HepG2 (cell line): ENCODE data around the gene MED25. TPM values are rescaled to one million over a fixed set of nuclear protein-coding genes. Genes with fewer than 3 reads are reported as not detected.

ENCODE experiments used
- ELF4 ChIP-seq: sonication (generic); formaldehyde crosslinking; IDR thresholded peaks from 2 replicates; pipeline ENCODE4 v1.5.0; 2020; ENCODE audit warnings: missing genetic modification reagents, mild to moderate bottlenecking, moderate library complexity, borderline replicate concordance
- HMG20B ChIP-seq: conservative IDR thresholded peaks from 2 replicates; pipeline ENCODE4 v1.6.1; 2016; ENCODE audit warnings: missing genetic modification reagents, missing compliant biosample characterization
- HNF4A ChIP-seq: sonication (generic); formaldehyde crosslinking; IDR thresholded peaks from 2 replicates; pipeline ENCODE4 v1.4.0; 2020; ENCODE audit warnings: missing genetic modification reagents
- MAF1 ChIP-seq: sonication (generic); formaldehyde crosslinking; IDR thresholded peaks from 2 replicates; pipeline ENCODE4 v1.5.0; 2020; ENCODE audit warnings: missing genetic modification reagents, borderline replicate concordance
- RFXANK ChIP-seq: IDR thresholded peaks from 2 replicates; pipeline ENCODE4 v1.6.1; 2016
- SALL1 ChIP-seq: sonication (generic); formaldehyde crosslinking; IDR thresholded peaks from 2 replicates; pipeline ENCODE4 v1.8.0; 2022; ENCODE audit warnings: mild to moderate bottlenecking, missing genetic modification reagents
- SMAD1 ChIP-seq: sonication (generic); formaldehyde crosslinking; IDR thresholded peaks from 2 replicates; pipeline ENCODE4 v1.4.0; 2020; ENCODE audit warnings: missing genetic modification reagents, low read depth, mild to moderate bottlenecking, borderline replicate concordance
- ZNF121 ChIP-seq: sonication (generic); formaldehyde crosslinking; IDR thresholded peaks from 2 replicates; pipeline ENCODE4 v1.5.0; 2020; ENCODE audit warnings: mild to moderate bottlenecking, missing genetic modification reagents
- ZNF333 ChIP-seq: sonication (generic); formaldehyde crosslinking; IDR thresholded peaks from 2 replicates; pipeline ENCODE4 v1.4.0; 2020; ENCODE audit warnings: mild to moderate bottlenecking, missing genetic modification reagents, borderline replicate concordance
- ZNF430 ChIP-seq: sonication (generic); formaldehyde crosslinking; IDR thresholded peaks from 2 replicates; pipeline ENCODE4 v1.9.0; 2021; ENCODE audit warnings: mild to moderate bottlenecking, missing genetic modification reagents
- ZNF749 ChIP-seq: sonication (generic); formaldehyde crosslinking; IDR thresholded peaks from 2 replicates; pipeline ENCODE4 v1.8.0; 2022; ENCODE audit warnings: mild to moderate bottlenecking, missing genetic modification reagents, moderate library complexity, borderline replicate concordance
- ZZZ3 ChIP-seq: sonication (generic); formaldehyde crosslinking; IDR thresholded peaks from 2 replicates; pipeline ENCODE4 v1.4.0; 2020; ENCODE audit warnings: missing genetic modification reagents, mild to moderate bottlenecking, borderline replicate concordance
- polyA plus RNA-seq, 8 experiments: library from polyadenylated mRNA; depleted of rRNA in 3 of 8; stranded (reverse) in 7 of 8; unstranded in 1 of 8; fragments of >200 nt; fragmentation: Illumina TruSeq in 4 of 8; extraction: Trizol in 4 of 8; gene quantifications; 2 replicates each; pipeline versions ENCODE4 v1.2.1 to v1.2.3, GENCODE V29; 2011 to 2016; ENCODE audit warnings: low read depth in 4 of 8, missing spikeins in 1 of 8, mixed read lengths in 1 of 8; ENCODE audit not compliant: insufficient read depth in 1 of 8
- total RNA-seq, 5 experiments: library from RNA; depleted of rRNA; stranded (reverse); fragments of >200 nt; fragmentation: Illumina TruSeq; extraction: Trizol; gene quantifications; 2 replicates each; pipeline ENCODE4 v1.2.3, GENCODE V29; 2016; ENCODE audit warnings: low read depth in 1 of 5
- TF ChIP-seq, protein P1 (sequence below): sonication (generic); formaldehyde crosslinking; IDR thresholded peaks from 2 replicates; pipeline ENCODE4 v1.5.1; 2020; ENCODE audit warnings: mild to moderate bottlenecking, missing genetic modification reagents, borderline replicate concordance
- TF ChIP-seq, protein P2 (sequence below): sonication (generic); formaldehyde crosslinking; IDR thresholded peaks from 2 replicates; pipeline ENCODE4 v1.5.0; 2020; ENCODE audit warnings: missing genetic modification reagents
- TF ChIP-seq, protein P3 (sequence below), 2 experiments: fragments of 450-650 bp in 1 of 2; sonication (generic) in 1 of 2; formaldehyde crosslinking in 1 of 2; IDR thresholded peaks; 2 replicates each; pipeline versions ENCODE4 v1.6.1 to v1.8.0; 2016 to 2022; ENCODE audit warnings: antibody characterized with exemption in 1 of 2, mild to moderate bottlenecking in 1 of 2, missing genetic modification reagents in 1 of 2

Gene MED25
- total and polyA plus RNA-seq, 2 of the 13 experiments (the other 11 are each of a cell fraction or from before 2014, with no cell fraction given) = 11.1 to 15.1 TPM

DNA sequence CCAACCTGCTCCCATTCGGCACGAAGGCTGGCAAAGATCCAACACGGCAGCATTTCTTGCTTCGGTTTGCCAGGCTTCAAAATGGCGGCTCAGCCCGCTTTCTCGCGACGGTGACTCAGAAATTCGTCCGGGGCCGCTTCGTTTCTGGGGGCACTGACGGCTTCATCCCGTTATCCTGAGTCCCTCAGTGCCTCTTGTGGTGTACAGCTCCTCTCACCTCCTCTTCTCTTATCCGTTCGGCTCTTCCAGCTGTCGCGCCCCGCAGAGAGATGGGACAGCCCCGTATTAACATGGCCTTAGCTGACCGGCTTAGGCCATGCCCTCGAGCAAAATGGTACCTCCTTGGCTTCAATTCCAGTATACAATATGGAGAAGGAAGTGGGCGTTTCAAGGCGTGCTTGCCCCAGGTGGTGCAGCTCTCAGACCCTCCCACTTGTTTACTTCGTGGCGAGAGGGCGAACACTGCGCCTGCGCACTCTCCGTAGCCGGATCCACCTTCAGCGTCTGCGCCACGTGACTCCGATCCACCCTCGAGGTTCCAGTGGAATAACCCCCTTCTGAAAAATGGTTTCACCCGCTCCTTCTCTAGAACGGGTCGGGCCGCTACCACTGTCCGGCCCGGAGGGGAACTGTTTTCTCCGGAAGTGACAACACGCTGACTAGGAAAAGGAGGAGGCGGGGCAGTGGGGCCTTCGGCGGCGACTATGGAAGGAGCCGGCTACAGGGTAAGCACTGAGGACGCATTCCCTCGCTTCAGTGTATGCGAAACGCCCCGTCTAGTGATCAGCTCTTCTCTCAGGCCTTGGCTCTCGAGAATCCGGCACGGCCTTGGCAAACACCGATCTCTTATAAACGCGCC lies 59.2 kb downstream of the MED25 start, which contains the start of the genes AKT1S1 and TBC1D17 (continued):
- TF ChIP-seq ELF4 (CRISPR knock-in tag) = peak; percentile 54; the same call in 1 of the 2 replicates
- TF ChIP-seq ZZZ3 (CRISPR knock-in tag) = no peak
- TF ChIP-seq SALL1 (CRISPR knock-in tag) = 0 out of 2 replicates have a peak, but pooled peaks have one; percentile 28
- no peak for TF ChIP-seq ZNF121 (CRISPR knock-in tag)
- TF ChIP-seq, protein P1, sequence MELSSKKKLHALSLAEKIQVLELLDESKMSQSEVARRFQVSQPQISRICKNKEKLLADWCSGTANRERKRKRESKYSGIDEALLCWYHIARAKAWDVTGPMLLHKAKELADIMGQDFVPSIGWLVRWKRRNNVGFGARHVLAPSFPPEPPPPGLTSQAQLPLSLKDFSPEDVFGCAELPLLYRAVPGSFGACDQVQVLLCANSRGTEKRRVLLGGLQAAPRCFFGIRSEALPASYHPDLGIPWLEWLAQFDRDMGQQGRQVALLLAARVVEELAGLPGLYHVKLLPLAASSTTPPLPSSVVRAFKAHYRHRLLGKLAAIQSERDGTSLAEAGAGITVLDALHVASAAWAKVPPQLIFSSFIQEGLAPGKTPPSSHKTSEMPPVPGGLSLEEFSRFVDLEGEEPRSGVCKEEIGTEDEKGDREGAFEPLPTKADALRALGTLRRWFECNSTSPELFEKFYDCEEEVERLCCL = no peak
- no peak for TF ChIP-seq ZNF749 (CRISPR knock-in tag)
- TF ChIP-seq ZNF333 = 0 out of 2 replicates have a peak, but pooled peaks have one; percentile 46
- peak; percentile 1; the same call in 1 of the 2 replicates for TF ChIP-seq HNF4A (CRISPR knock-in tag)
- TF ChIP-seq MAF1 (CRISPR knock-in tag) = no peak
- peak; percentile 27; the same call in 1 of the 2 replicates for TF ChIP-seq RFXANK (CRISPR knock-in tag)
- TF ChIP-seq, protein P2, sequence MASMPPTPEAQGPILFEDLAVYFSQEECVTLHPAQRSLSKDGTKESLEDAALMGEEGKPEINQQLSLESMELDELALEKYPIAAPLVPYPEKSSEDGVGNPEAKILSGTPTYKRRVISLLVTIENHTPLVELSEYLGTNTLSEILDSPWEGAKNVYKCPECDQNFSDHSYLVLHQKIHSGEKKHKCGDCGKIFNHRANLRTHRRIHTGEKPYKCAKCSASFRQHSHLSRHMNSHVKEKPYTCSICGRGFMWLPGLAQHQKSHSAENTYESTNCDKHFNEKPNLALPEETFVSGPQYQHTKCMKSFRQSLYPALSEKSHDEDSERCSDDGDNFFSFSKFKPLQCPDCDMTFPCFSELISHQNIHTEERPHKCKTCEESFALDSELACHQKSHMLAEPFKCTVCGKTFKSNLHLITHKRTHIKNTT = no peak
- TF ChIP-seq HMG20B (CRISPR knock-in tag) = no peak
- TF ChIP-seq, protein P3, sequence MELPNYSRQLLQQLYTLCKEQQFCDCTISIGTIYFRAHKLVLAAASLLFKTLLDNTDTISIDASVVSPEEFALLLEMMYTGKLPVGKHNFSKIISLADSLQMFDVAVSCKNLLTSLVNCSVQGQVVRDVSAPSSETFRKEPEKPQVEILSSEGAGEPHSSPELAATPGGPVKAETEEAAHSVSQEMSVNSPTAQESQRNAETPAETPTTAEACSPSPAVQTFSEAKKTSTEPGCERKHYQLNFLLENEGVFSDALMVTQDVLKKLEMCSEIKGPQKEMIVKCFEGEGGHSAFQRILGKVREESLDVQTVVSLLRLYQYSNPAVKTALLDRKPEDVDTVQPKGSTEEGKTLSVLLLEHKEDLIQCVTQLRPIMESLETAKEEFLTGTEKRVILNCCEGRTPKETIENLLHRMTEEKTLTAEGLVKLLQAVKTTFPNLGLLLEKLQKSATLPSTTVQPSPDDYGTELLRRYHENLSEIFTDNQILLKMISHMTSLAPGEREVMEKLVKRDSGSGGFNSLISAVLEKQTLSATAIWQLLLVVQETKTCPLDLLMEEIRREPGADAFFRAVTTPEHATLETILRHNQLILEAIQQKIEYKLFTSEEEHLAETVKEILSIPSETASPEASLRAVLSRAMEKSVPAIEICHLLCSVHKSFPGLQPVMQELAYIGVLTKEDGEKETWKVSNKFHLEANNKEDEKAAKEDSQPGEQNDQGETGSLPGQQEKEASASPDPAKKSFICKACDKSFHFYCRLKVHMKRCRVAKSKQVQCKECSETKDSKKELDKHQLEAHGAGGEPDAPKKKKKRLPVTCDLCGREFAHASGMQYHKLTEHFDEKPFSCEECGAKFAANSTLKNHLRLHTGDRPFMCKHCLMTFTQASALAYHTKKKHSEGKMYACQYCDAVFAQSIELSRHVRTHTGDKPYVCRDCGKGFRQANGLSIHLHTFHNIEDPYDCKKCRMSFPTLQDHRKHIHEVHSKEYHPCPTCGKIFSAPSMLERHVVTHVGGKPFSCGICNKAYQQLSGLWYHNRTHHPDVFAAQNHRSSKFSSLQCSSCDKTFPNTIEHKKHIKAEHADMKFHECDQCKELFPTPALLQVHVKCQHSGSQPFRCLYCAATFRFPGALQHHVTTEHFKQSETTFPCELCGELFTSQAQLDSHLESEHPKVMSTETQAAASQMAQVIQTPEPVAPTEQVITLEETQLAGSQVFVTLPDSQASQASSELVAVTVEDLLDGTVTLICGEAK (IDR thresholded peaks at IDR 0.05) = no peak; the same call in 1 of the 2 replicates
- TF ChIP-seq, protein P3 (CRISPR knock-in tag; IDR thresholded peaks at IDR 0.05) = peak; percentile 63; the same call in 1 of the 2 replicates
- no peak for TF ChIP-seq SMAD1 (CRISPR knock-in tag)
- peak; percentile 26; the same call in 1 of the 2 replicates for TF ChIP-seq ZNF430 (CRISPR knock-in tag)
